ENCODE data around the gene MYOG.

MYOG gene

GRCh38 chr1:203057911-203058675, 27.7 kb downstream of the MYOG start:
- Histone ChIP-seq H3K27me3 (ENCODE audit: control insufficient read depth in 5 of 5, insufficient read depth in 4 of 5, low read length in 5 of 5) (peaks cover 0 to 8% (median 2%) of the 10 kb centered on the region in 5 donors), H3K4me3 (ENCODE audit: low read depth in 1 of 5, low read length in 5 of 5) (peak overlapping the region in 1 of 5 donors; percentile 4), H3K27ac (ENCODE audit: low read depth, low read length) (no peak overlapping the region), H3K4me1 (ENCODE audit: control insufficient read depth in 5 of 5, insufficient read depth in 5 of 5, low read length in 5 of 5) (peaks cover 0 to 27% (median 11%) of the 10 kb centered on the region in 5 donors), H3K9ac (ENCODE audit: low read length in 5 of 5) (no peak overlapping the region), H3K9me3 (ENCODE audit: control insufficient read depth in 5 of 5, low read length in 5 of 5) (no peaks in the 10 kb centered on the region), H3K36me3 (ENCODE audit: control insufficient read depth in 5 of 5, insufficient read depth in 5 of 5, low read length in 5 of 5) (no peaks in the 10 kb centered on the region)

GRCh38 chr1:203056516-203056915, 29.3 kb downstream of the MYOG start:
- H3K9ac ChIP-seq (ENCODE audit: low read length in 5 of 5) = no peak overlapping the region
- peaks cover 3 to 9% (median 7%) of the 10 kb centered on the region in 5 donors for H3K27me3 ChIP-seq (ENCODE audit: control insufficient read depth in 5 of 5, insufficient read depth in 4 of 5, low read length in 5 of 5)
- no peak overlapping the region for H3K27ac ChIP-seq (ENCODE audit: low read depth, low read length)
- no peak overlapping the region for H3K4me3 ChIP-seq (ENCODE audit: low read depth in 1 of 5, low read length in 5 of 5)
- H3K9me3 ChIP-seq (ENCODE audit: control insufficient read depth in 5 of 5, low read length in 5 of 5) = no peaks in the 10 kb centered on the region
- no peaks in the 10 kb centered on the region for H3K36me3 ChIP-seq (ENCODE audit: control insufficient read depth in 5 of 5, insufficient read depth in 5 of 5, low read length in 5 of 5)
- H3K4me1 ChIP-seq (ENCODE audit: control insufficient read depth in 5 of 5, insufficient read depth in 5 of 5, low read length in 5 of 5) = peaks cover 0 to 27% (median 11%) of the 10 kb centered on the region in 5 donors

- no peak overlapping the region for H3K27ac ChIP-seq (ENCODE audit: low read depth, low read length)
- H3K4me3 ChIP-seq (ENCODE audit: low read depth in 1 of 5, low read length in 5 of 5) = no peak overlapping the region
- no peaks in the 10 kb centered on the region for H3K36me3 ChIP-seq (ENCODE audit: control insufficient read depth in 5 of 5, insufficient read depth in 5 of 5, low read length in 5 of 5)
- H3K9ac ChIP-seq (ENCODE audit: low read length in 5 of 5) = no peak overlapping the region
- peaks cover 7 to 10% (median 7%) of the 10 kb centered on the region in 5 donors for H3K27me3 ChIP-seq (ENCODE audit: control insufficient read depth in 5 of 5, insufficient read depth in 4 of 5, low read length in 5 of 5)
- H3K4me1 ChIP-seq (ENCODE audit: control insufficient read depth in 5 of 5, insufficient read depth in 5 of 5, low read length in 5 of 5) = peaks cover 0 to 31% (median 11%) of the 10 kb centered on the region in 5 donors
- no peaks in the 10 kb centered on the region for H3K9me3 ChIP-seq (ENCODE audit: control insufficient read depth in 5 of 5, low read length in 5 of 5)
Observed at GRCh38 chr1:203056012-203056411, 29.8 kb downstream of the MYOG start.

GRCh38 chr1:203055161-203055799, 30.5 kb downstream of the MYOG start:
- H3K27me3 ChIP-seq (ENCODE audit: control insufficient read depth in 5 of 5, insufficient read depth in 4 of 5, low read length in 5 of 5) = peaks cover 6 to 10% (median 7%) of the 10 kb centered on the region in 5 donors
- no peaks in the 10 kb centered on the region for H3K9me3 ChIP-seq (ENCODE audit: control insufficient read depth in 5 of 5, low read length in 5 of 5)
- H3K4me1 ChIP-seq (ENCODE audit: control insufficient read depth in 5 of 5, insufficient read depth in 5 of 5, low read length in 5 of 5) = peaks cover 0 to 31% (median 11%) of the 10 kb centered on the region in 5 donors
- no peak overlapping the region for H3K9ac ChIP-seq (ENCODE audit: low read length in 5 of 5)
- no peak overlapping the region for H3K27ac ChIP-seq (ENCODE audit: low read depth, low read length)
- no peaks in the 10 kb centered on the region for H3K36me3 ChIP-seq (ENCODE audit: control insufficient read depth in 5 of 5, insufficient read depth in 5 of 5, low read length in 5 of 5)
- no peak overlapping the region for H3K4me3 ChIP-seq (ENCODE audit: low read depth in 1 of 5, low read length in 5 of 5)

GRCh38 chr1:203054642-203055041, 31.2 kb downstream of the MYOG start:
- H3K9me3 ChIP-seq (ENCODE audit: control insufficient read depth in 5 of 5, low read length in 5 of 5) = no peaks in the 10 kb centered on the region

DNA sequence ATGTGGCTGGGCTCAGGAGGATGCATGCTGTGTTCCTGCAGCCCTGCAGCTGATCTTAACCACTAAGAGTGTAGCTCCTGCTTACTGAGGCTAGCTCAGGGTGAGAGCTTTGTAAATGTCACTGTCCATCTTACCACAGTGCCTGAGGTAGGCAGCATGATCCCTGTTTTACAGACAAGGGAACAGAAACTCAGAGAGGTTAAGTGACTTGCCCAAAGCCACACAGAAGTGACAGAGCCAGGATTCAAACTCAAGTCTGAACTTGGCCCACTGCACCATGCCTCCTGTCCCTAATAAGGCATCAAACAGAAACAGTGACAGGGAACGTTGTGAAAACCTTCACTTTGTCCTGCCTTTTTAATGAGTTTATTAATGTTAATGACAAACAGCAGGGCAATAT, 31.6 kb downstream of the MYOG start:
- Histone ChIP-seq H3K9ac (ENCODE audit: low read length in 5 of 5) (no peak overlapping the region), H3K27ac (ENCODE audit: low read depth, low read length) (no peak overlapping the region), H3K4me3 (ENCODE audit: low read depth in 1 of 5, low read length in 5 of 5) (no peak overlapping the region), H3K27me3 (ENCODE audit: control insufficient read depth in 5 of 5, insufficient read depth in 4 of 5, low read length in 5 of 5) (peaks cover 7 to 9% (median 7%) of the 10 kb centered on the region in 5 donors), H3K36me3 (ENCODE audit: control insufficient read depth in 5 of 5, insufficient read depth in 5 of 5, low read length in 5 of 5) (no peaks in the 10 kb centered on the region), H3K9me3 (ENCODE audit: control insufficient read depth in 5 of 5, low read length in 5 of 5) (no peaks in the 10 kb centered on the region), H3K4me1 (ENCODE audit: control insufficient read depth in 5 of 5, insufficient read depth in 5 of 5, low read length in 5 of 5) (peaks cover 0 to 23% (median 11%) of the 10 kb centered on the region in 5 donors)

More at GRCh38 chr1:203054642-203055041, 31.2 kb downstream of the MYOG start:
- Histone ChIP-seq H3K36me3 (ENCODE audit: control insufficient read depth in 5 of 5, insufficient read depth in 5 of 5, low read length in 5 of 5) (no peaks in the 10 kb centered on the region), H3K4me3 (ENCODE audit: low read depth in 1 of 5, low read length in 5 of 5) (no peak overlapping the region), H3K27ac (ENCODE audit: low read depth, low read length) (no peak overlapping the region), H3K27me3 (ENCODE audit: control insufficient read depth in 5 of 5, insufficient read depth in 4 of 5, low read length in 5 of 5) (peaks cover 7 to 9% (median 7%) of the 10 kb centered on the region in 5 donors), H3K9ac (ENCODE audit: low read length in 5 of 5) (no peak overlapping the region), H3K4me1 (ENCODE audit: control insufficient read depth in 5 of 5, insufficient read depth in 5 of 5, low read length in 5 of 5) (peaks cover 0 to 28% (median 11%) of the 10 kb centered on the region in 5 donors)

DNA sequence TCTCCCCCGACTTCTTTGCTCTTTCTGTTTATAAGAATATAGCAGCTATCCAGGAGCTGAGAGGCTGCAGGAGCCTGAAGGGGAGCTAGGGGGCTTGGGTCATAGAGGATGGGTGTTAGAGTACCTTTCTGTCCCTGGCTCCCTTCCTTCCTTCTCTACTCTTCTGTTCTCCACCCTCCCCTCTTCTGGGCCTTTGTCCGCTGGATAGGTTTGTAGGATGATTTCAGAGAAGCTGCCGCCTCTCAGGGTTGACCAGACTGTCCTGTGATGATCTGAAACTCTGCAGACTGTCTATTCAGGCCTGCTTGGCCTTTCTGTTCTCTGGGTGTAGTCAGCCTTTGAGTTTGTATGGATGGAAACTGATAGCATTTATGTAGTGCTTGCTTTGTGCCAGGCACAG, 33.2 kb downstream of the MYOG start:
- no peak overlapping the region for H3K4me3 ChIP-seq (ENCODE audit: low read depth in 1 of 5, low read length in 5 of 5)
- H3K27me3 ChIP-seq (ENCODE audit: control insufficient read depth in 5 of 5, insufficient read depth in 4 of 5, low read length in 5 of 5) = peaks cover 3 to 14% (median 7%) of the 10 kb centered on the region in 5 donors
- H3K27ac ChIP-seq (ENCODE audit: low read depth, low read length) = no peak overlapping the region
- peaks cover 0 to 8% (median 0%) of the 10 kb centered on the region in 5 donors for H3K4me1 ChIP-seq (ENCODE audit: control insufficient read depth in 5 of 5, insufficient read depth in 5 of 5, low read length in 5 of 5)
- no peaks in the 10 kb centered on the region for H3K36me3 ChIP-seq (ENCODE audit: control insufficient read depth in 5 of 5, insufficient read depth in 5 of 5, low read length in 5 of 5)
- H3K9me3 ChIP-seq (ENCODE audit: control insufficient read depth in 5 of 5, low read length in 5 of 5) = no peaks in the 10 kb centered on the region
- no peak overlapping the region for H3K9ac ChIP-seq (ENCODE audit: low read length in 5 of 5)

GRCh38 chr1:203051841-203052324, 33.9 kb downstream of the MYOG start:
- Histone ChIP-seq H3K4me3 (ENCODE audit: low read depth in 1 of 5, low read length in 5 of 5) (no peak overlapping the region), H3K27ac (ENCODE audit: low read depth, low read length) (no peak overlapping the region), H3K4me1 (ENCODE audit: control insufficient read depth in 5 of 5, insufficient read depth in 5 of 5, low read length in 5 of 5) (peaks cover 0 to 10% (median 0%) of the 10 kb centered on the region in 5 donors), H3K9me3 (ENCODE audit: control insufficient read depth in 5 of 5, low read length in 5 of 5) (no peaks in the 10 kb centered on the region), H3K9ac (ENCODE audit: low read length in 5 of 5) (no peak overlapping the region), H3K36me3 (ENCODE audit: control insufficient read depth in 5 of 5, insufficient read depth in 5 of 5, low read length in 5 of 5) (no peaks in the 10 kb centered on the region), H3K27me3 (ENCODE audit: control insufficient read depth in 5 of 5, insufficient read depth in 4 of 5, low read length in 5 of 5) (peaks cover 3 to 14% (median 7%) of the 10 kb centered on the region in 5 donors)

- no peak overlapping the region for H3K4me3 ChIP-seq (ENCODE audit: low read depth in 1 of 5, low read length in 5 of 5)
- peaks cover 7 to 15% (median 9%) of the 10 kb centered on the region in 5 donors for H3K27me3 ChIP-seq (ENCODE audit: control insufficient read depth in 5 of 5, insufficient read depth in 4 of 5, low read length in 5 of 5)
- H3K4me1 ChIP-seq (ENCODE audit: control insufficient read depth in 5 of 5, insufficient read depth in 5 of 5, low read length in 5 of 5) = peaks cover 0 to 11% (median 0%) of the 10 kb centered on the region in 5 donors
- H3K36me3 ChIP-seq (ENCODE audit: control insufficient read depth in 5 of 5, insufficient read depth in 5 of 5, low read length in 5 of 5) = no peaks in the 10 kb centered on the region
- no peaks in the 10 kb centered on the region for H3K9me3 ChIP-seq (ENCODE audit: control insufficient read depth in 5 of 5, low read length in 5 of 5)
- H3K9ac ChIP-seq (ENCODE audit: low read length in 5 of 5) = no peak overlapping the region
- no peak overlapping the region for H3K27ac ChIP-seq (ENCODE audit: low read depth, low read length)
Observed at GRCh38 chr1:203050826-203051225, 35.0 kb downstream of the MYOG start.

All from subcutaneous abdominal adipose tissue (tissue), 5 donors.